GM18505 (cell line): ENCODE measurements around the gene PLPPR3.
"Not testable (repeated sequence)": the region's sequence is repeated elsewhere in the genome, so short reads cannot be mapped to it uniquely, and the experiment has no call there.

ENCODE experiments used
- ATAC-seq: cut with Tn5 transposase; IDR thresholded peaks from one replicate; pipeline ENCODE4 v1.9.1; 2021; ENCODE audit not compliant: unreplicated experiment
- POLR2A ChIP-seq: IDR thresholded peaks from 4 replicates; pipeline ENCODE4 v1.6.1; 2011; ENCODE audit warnings: borderline replicate concordance; ENCODE audit not compliant: insufficient read depth, insufficient read length; ENCODE audit errors: extremely low read depth

PLPPR3 gene

GRCh38 chr19:861141-861755, 39.5 kb upstream of the PLPPR3 start:
- no peak for ATAC-seq
- no peak for TF ChIP-seq POLR2A

- ATAC-seq, result no peak
- no peak for TF ChIP-seq POLR2A
Measured at GRCh38 chr19:858868-859843, 37.4 kb upstream of the PLPPR3 start, which contains the start of gene CFD. Gene CFD (plus strand): TSS chr19:859664. CDS start chr19:859690, 26 bp downstream.

- TF ChIP-seq POLR2A, result no peak
- ATAC-seq, result no peak
Measured at GRCh38 chr19:858284-858683, 36.5 kb upstream of the PLPPR3 start.

- no peak for ATAC-seq
- no peak for TF ChIP-seq POLR2A
Measured at GRCh38 chr19:855566-856120, 33.9 kb upstream of the PLPPR3 start.

- TF ChIP-seq POLR2A, result no peak
- no peak for ATAC-seq
Measured at GRCh38 chr19:855142-855541, 33.4 kb upstream of the PLPPR3 start.

GRCh38 chr19:854549-854948, 32.8 kb upstream of the PLPPR3 start:
- no peak for ATAC-seq
- no peak for TF ChIP-seq POLR2A

- ATAC-seq, result not testable (repeated sequence)
Measured at GRCh38 chr19:853614-854220, 32.0 kb upstream of the PLPPR3 start.

GRCh38 chr19:853014-853585, 31.3 kb upstream of the PLPPR3 start:
- TF ChIP-seq POLR2A, result no peak
- no peak for ATAC-seq

- no peak for ATAC-seq
- TF ChIP-seq POLR2A, result no peak
Measured at GRCh38 chr19:852136-853013, 30.6 kb upstream of the PLPPR3 start, which contains the start of gene ELANE. Gene ELANE (plus strand): TSS chr19:852303. CDS start chr19:852329, 26 bp downstream.

GRCh38 chr19:850979-851335, 29.2 kb upstream of the PLPPR3 start:
- no peak for ATAC-seq

GRCh38 chr19:850221-850978, 28.6 kb upstream of the PLPPR3 start:
- no peak for TF ChIP-seq POLR2A
- ATAC-seq, result no peak

More at GRCh38 chr19:850979-851335, 29.2 kb upstream of the PLPPR3 start:
- TF ChIP-seq POLR2A, result no peak

- not testable (repeated sequence) for ATAC-seq
Measured at GRCh38 chr19:849195-849594, 27.4 kb upstream of the PLPPR3 start.
